H9 (cell line): ENCODE results near the gene LARP1. TPM values are rescaled to one million over a fixed set of nuclear protein-coding genes. Genes with fewer than 3 reads are reported as not detected.

Experiments
- DNase-seq: peaks from one replicate; pipeline ENCODE4 v3.0.0-alpha.2; 2017
- H2AFZ ChIP-seq: one replicate; pipeline ENCODE4 v1.6.1; 2013; ENCODE audit warnings: mild to moderate bottlenecking, low read length, control low read depth, moderate library complexity
- H2AK5ac ChIP-seq: 2 replicates; pipeline ENCODE4 v1.6.1; 2013; ENCODE audit warnings: low read length, control low read depth, mixed read lengths; ENCODE audit not compliant: insufficient read length
- H2BK120ac ChIP-seq: one replicate; pipeline ENCODE4 v1.6.1; 2013; ENCODE audit warnings: low read depth, mild to moderate bottlenecking, low read length, control low read depth, inconsistent platforms; ENCODE audit not compliant: poor library complexity, severe bottlenecking
- H2BK12ac ChIP-seq: 2 replicates; pipeline ENCODE4 v1.6.1; 2013; ENCODE audit warnings: low read length, control low read depth, mixed read lengths, low read depth; ENCODE audit not compliant: insufficient read length
- H2BK15ac ChIP-seq: 2 replicates; pipeline ENCODE4 v1.6.1; 2013; ENCODE audit warnings: low read depth, low read length, control low read depth
- H2BK20ac ChIP-seq: one replicate; pipeline ENCODE4 v1.6.1; 2013; ENCODE audit warnings: low read depth, mild to moderate bottlenecking, low read length, control low read depth, inconsistent platforms; ENCODE audit not compliant: poor library complexity, severe bottlenecking
- H2BK5ac ChIP-seq: 2 replicates; pipeline ENCODE4 v1.6.1; 2013; ENCODE audit warnings: low read length, control low read depth, mixed read lengths; ENCODE audit not compliant: insufficient read length
- H3K14ac ChIP-seq: 2 replicates; pipeline ENCODE4 v1.6.1; 2013; ENCODE audit warnings: low read length, control low read depth; ENCODE audit not compliant: insufficient read depth
- H3K18ac ChIP-seq: 2 replicates; pipeline ENCODE4 v1.6.1; 2013; ENCODE audit warnings: low read depth, mild to moderate bottlenecking, mixed read lengths, low read length, control low read depth; ENCODE audit not compliant: insufficient read length
- H3K23ac ChIP-seq: 2 replicates; pipeline ENCODE4 v1.6.1; 2013; ENCODE audit warnings: low read length, control low read depth, mixed read lengths, low read depth; ENCODE audit not compliant: insufficient read length
- H3K23me2 ChIP-seq: 2 replicates; pipeline ENCODE4 v1.6.1; 2013; ENCODE audit warnings: low read depth, mild to moderate bottlenecking, mixed read lengths, low read length, control low read depth; ENCODE audit not compliant: insufficient read length, poor library complexity, severe bottlenecking
- H3K27ac ChIP-seq: 2 replicates; pipeline ENCODE4 v1.5.1; 2013; ENCODE audit warnings: low read length, control low read depth, mixed read lengths, low read depth; ENCODE audit not compliant: insufficient read length
- H3K27me3 ChIP-seq: 2 replicates; pipeline ENCODE4 v1.6.1; 2013; ENCODE audit warnings: low read length, control low read depth, inconsistent platforms; ENCODE audit not compliant: insufficient read depth
- H3K4ac ChIP-seq: 2 replicates; pipeline ENCODE4 v1.6.1; 2013; ENCODE audit warnings: low read depth, mild to moderate bottlenecking, control low read depth, inconsistent platforms, low read length, moderate library complexity
- H3K4me1 ChIP-seq: 2 replicates; pipeline ENCODE4 v1.6.1; 2013; ENCODE audit warnings: low read length, control low read depth, inconsistent platforms; ENCODE audit not compliant: insufficient read depth
- H3K4me2 ChIP-seq: 2 replicates; pipeline ENCODE4 v1.6.1; 2013; ENCODE audit warnings: low read length, control low read depth, mixed read lengths; ENCODE audit not compliant: insufficient read length, insufficient read depth
- H3K56ac ChIP-seq: 2 replicates; pipeline ENCODE4 v1.6.1; 2013; ENCODE audit warnings: low read depth, mild to moderate bottlenecking, mixed read lengths, low read length, control low read depth; ENCODE audit not compliant: insufficient read length
- H3K79me1 ChIP-seq: 2 replicates; pipeline ENCODE4 v1.6.1; 2013; ENCODE audit warnings: low read depth, mild to moderate bottlenecking, moderate library complexity, low read length, control low read depth, inconsistent platforms; ENCODE audit not compliant: insufficient read depth, poor library complexity, severe bottlenecking
- H3K79me2 ChIP-seq: 2 replicates; pipeline ENCODE4 v1.6.1; 2013; ENCODE audit warnings: low read length, control low read depth, inconsistent platforms; ENCODE audit not compliant: insufficient read depth
- H3K9ac ChIP-seq: 2 replicates; pipeline ENCODE4 v1.6.1; 2013; ENCODE audit warnings: low read length, control low read depth, mixed read lengths; ENCODE audit not compliant: insufficient read length; ENCODE audit errors: extremely low read depth
- H3K9me3 ChIP-seq: one replicate; pipeline ENCODE4 v1.6.1; 2013; ENCODE audit warnings: low read depth, low read length, inconsistent platforms; ENCODE audit not compliant: control insufficient read depth
- H3T11ph ChIP-seq: one replicate; pipeline ENCODE4 v1.6.1; 2013; ENCODE audit warnings: mild to moderate bottlenecking, low read length, control low read depth, inconsistent platforms
- H4K20me1 ChIP-seq: one replicate; pipeline ENCODE4 v1.6.1; 2013; ENCODE audit not compliant: control insufficient read depth, insufficient read length, insufficient read depth
- H4K5ac ChIP-seq: 2 replicates; pipeline ENCODE4 v1.6.1; 2013; ENCODE audit warnings: low read depth, mild to moderate bottlenecking, mixed read lengths, low read length, control low read depth; ENCODE audit not compliant: insufficient read length
- H4K8ac ChIP-seq: replicated peaks from 2 replicates; pipeline ENCODE4 v1.6.1; 2013; ENCODE audit warnings: low read length, control low read depth, mixed read lengths, low read depth; ENCODE audit not compliant: insufficient read length
- H4K91ac ChIP-seq: 2 replicates; pipeline ENCODE4 v1.6.1; 2013; ENCODE audit warnings: low read depth, mild to moderate bottlenecking, moderate library complexity, mixed read lengths, low read length, control low read depth; ENCODE audit not compliant: insufficient read length
- H3K27ac Mint-ChIP-seq, 3 experiments: 2 replicates in 2 of 3; 3 replicates in 1 of 3; pipeline ENCODE4 v1.8.0; 2020 to 2021; ENCODE audit warnings: mixed read lengths in 3 of 3, mild to moderate bottlenecking in 1 of 3, moderate library complexity in 1 of 3
- H3K27me3 Mint-ChIP-seq: 2 replicates; pipeline ENCODE4 v1.8.0; 2021; ENCODE audit warnings: low read depth, mild to moderate bottlenecking, moderate library complexity, mixed read lengths
- H3K36me3 Mint-ChIP-seq, 3 experiments: 2 replicates in 2 of 3; 3 replicates in 1 of 3; pipeline ENCODE4 v1.8.0; 2020 to 2021; ENCODE audit warnings: low read depth in 3 of 3, mixed read lengths in 3 of 3; ENCODE audit not compliant: insufficient read depth in 1 of 3
- H3K4me1 Mint-ChIP-seq, 2 experiments: 2 replicates each; pipeline ENCODE4 v1.8.0; 2020; ENCODE audit warnings: mixed read lengths in 2 of 2
- H3K4me3 Mint-ChIP-seq, 2 experiments: 2 replicates in 1 of 2; 3 replicates in 1 of 2; pipeline ENCODE4 v1.8.0; 2020 to 2021; ENCODE audit warnings: mild to moderate bottlenecking in 2 of 2, mixed read lengths in 2 of 2, moderate library complexity in 1 of 2
- H3K9me3 Mint-ChIP-seq, 2 experiments: 2 replicates in 1 of 2; 3 replicates in 1 of 2; pipeline ENCODE4 v1.8.0; 2020; ENCODE audit warnings: mild to moderate bottlenecking in 2 of 2, mixed read lengths in 2 of 2, moderate library complexity in 1 of 2
- WGBS: extraction: QIAGEN DNeasy Blood & Tissue Kit; methylation state at CpG from one replicate; pipeline ENCODE4 v1.1.7; 2013; ENCODE audit warnings: missing lambda C conversion rate, low lambda C conversion rate, mixed read lengths; ENCODE audit not compliant: insufficient read length; ENCODE audit errors: extremely low coverage; 5-methylcytosine and 5-hydroxymethylcytosine counted together
- total RNA-seq: library from RNA; stranded (reverse); gene quantifications from 2 replicates; pipeline ENCODE4 v1.2.1, GENCODE V29; 2021
- TF ChIP-seq, protein P1 (sequence below): fragments of 200-600 bp; sonication (generic); conservative IDR thresholded peaks from 3 replicates; pipeline ENCODE4 v1.8.0; 2021; ENCODE audit warnings: antibody characterized with exemption, mild to moderate bottlenecking

The LARP1 gene
- total RNA-seq, 1 experiment from 2014 or later: 405 TPM

DNA sequence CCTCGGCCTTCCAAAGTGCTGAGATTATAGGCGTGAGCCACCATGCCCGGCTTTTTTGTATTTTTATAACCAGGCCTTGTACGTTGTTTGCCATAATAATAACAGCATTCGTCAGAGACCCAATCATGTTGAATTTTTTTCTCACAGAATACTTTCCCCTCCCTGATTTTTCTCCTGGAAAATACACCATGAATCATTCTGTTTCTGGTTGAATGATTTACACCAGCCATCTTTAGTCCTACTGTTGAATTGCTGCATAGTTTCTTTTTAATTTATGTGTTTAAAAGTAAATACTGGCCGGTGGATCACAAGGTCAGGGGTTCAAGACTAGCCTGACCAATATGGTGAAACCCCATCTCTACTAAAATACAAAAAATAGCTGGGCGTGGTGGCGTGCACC, 106.8 kb downstream of the LARP1 start:
- Histone ChIP-seq H3K27me3 (no peaks in the 10 kb centered on the region), H2BK120ac (no peak overlapping the region), H3K9ac (no peak overlapping the region), H3K4me1 (peaks cover 9% of the 10 kb centered on the region), H3K23me2 (peaks cover 18% of the 10 kb centered on the region), H3K79me2 (peaks cover 29% of the 10 kb centered on the region), H3K27ac (no peak overlapping the region), H3K79me1 (peaks cover 5% of the 10 kb centered on the region), H2BK15ac (no peak overlapping the region), H2BK12ac (no peak overlapping the region), H3T11ph (no peak overlapping the region), H2BK20ac (no peak overlapping the region), H4K91ac (no peak overlapping the region), H3K4ac (no peak overlapping the region), H3K18ac (no peak overlapping the region), H3K14ac (no peak overlapping the region), H4K8ac (no peak overlapping the region), H2BK5ac (no peak overlapping the region), H3K56ac (no peak overlapping the region), H2AFZ (no peak overlapping the region), H3K9me3 (no peaks in the 10 kb centered on the region), H4K5ac (no peak overlapping the region), H2AK5ac (no peak overlapping the region), H3K23ac (no peak overlapping the region), H4K20me1 (no peaks in the 10 kb centered on the region), H3K4me2 (no peak overlapping the region)
- WGBS: no CpG with 5 or more reads among the region's 8 CpGs
- no peak overlapping the region for H3K4me3 Mint-ChIP-seq
- H3K36me3 Mint-ChIP-seq: peaks cover 26 to 41% (median 40%) of the 10 kb centered on the region in 3 experiments
- DNase-seq: no peak
- H3K27ac Mint-ChIP-seq: peak overlapping the region in 1 of 3 experiments; percentile 35; a peak in 1 of 7 replicates
- H3K27me3 Mint-ChIP-seq: no peaks in the 10 kb centered on the region; the same call in 1 of the 2 replicates
- TF ChIP-seq, protein P1, sequence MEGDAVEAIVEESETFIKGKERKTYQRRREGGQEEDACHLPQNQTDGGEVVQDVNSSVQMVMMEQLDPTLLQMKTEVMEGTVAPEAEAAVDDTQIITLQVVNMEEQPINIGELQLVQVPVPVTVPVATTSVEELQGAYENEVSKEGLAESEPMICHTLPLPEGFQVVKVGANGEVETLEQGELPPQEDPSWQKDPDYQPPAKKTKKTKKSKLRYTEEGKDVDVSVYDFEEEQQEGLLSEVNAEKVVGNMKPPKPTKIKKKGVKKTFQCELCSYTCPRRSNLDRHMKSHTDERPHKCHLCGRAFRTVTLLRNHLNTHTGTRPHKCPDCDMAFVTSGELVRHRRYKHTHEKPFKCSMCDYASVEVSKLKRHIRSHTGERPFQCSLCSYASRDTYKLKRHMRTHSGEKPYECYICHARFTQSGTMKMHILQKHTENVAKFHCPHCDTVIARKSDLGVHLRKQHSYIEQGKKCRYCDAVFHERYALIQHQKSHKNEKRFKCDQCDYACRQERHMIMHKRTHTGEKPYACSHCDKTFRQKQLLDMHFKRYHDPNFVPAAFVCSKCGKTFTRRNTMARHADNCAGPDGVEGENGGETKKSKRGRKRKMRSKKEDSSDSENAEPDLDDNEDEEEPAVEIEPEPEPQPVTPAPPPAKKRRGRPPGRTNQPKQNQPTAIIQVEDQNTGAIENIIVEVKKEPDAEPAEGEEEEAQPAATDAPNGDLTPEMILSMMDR: no peak
- no peaks in the 10 kb centered on the region for H3K9me3 Mint-ChIP-seq
- H3K4me1 Mint-ChIP-seq: peaks cover 22 to 24% of the 10 kb centered on the region in 2 experiments
